Measurements from ENCODE around the gene PSD.

DNA sequence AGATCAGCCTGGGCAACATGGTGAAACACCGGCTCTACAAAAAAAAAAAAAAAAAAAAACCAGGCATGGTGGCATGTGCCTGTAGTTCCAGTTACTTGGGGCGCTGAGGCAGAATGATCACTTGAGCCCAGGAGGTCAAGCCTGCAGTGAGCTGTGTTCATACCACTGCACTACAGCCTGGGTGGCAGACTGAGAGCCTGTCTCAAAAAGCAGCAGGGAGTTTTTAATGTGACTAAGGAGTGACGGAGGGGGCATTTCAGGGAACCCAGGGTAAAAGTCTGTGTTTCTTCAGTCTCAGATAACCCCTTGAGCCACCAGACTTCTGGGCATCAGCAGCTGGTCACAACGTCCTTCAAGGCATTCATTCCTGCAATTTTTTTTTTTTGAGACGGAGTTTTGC is 34.9 kb upstream of the PSD start:
- TF ChIP-seq, protein P1, sequence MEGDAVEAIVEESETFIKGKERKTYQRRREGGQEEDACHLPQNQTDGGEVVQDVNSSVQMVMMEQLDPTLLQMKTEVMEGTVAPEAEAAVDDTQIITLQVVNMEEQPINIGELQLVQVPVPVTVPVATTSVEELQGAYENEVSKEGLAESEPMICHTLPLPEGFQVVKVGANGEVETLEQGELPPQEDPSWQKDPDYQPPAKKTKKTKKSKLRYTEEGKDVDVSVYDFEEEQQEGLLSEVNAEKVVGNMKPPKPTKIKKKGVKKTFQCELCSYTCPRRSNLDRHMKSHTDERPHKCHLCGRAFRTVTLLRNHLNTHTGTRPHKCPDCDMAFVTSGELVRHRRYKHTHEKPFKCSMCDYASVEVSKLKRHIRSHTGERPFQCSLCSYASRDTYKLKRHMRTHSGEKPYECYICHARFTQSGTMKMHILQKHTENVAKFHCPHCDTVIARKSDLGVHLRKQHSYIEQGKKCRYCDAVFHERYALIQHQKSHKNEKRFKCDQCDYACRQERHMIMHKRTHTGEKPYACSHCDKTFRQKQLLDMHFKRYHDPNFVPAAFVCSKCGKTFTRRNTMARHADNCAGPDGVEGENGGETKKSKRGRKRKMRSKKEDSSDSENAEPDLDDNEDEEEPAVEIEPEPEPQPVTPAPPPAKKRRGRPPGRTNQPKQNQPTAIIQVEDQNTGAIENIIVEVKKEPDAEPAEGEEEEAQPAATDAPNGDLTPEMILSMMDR (conservative IDR thresholded peaks at IDR 0.05): no peak
- TF ChIP-seq EZH2 (IDR thresholded peaks at IDR 0.05; ENCODE audit: low read depth): no peak

Data from PC-9 (cell line).